ENCODE measurements around the gene POU3F1.

POU3F1 gene

DNA sequence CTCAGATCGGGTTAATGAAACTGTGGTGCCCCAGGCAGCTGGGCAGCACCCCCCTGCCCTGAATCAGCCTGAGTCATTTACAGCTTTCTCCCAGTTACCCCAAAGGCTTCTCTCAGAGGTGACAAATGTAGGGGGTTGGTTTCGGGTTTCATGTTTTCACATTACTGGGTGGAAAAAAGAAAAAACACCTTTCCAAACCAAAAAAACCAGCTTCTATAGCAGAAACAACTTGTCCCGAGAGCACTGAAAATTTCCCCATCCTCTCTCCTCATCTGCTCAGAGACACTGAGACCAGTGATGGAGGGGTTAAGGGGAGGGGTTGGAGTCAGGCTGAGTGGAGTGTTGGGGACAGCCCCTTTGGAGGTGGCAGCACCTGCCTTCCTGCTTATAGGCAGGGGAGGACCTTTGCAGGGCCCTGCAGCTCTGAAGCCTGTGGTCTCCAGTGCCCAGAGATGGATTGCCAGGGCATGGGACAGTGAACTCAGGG lies 18.4 kb downstream of the POU3F1 start:
- no peak for DNase-seq (ENCODE audit: low read depth)

DNA sequence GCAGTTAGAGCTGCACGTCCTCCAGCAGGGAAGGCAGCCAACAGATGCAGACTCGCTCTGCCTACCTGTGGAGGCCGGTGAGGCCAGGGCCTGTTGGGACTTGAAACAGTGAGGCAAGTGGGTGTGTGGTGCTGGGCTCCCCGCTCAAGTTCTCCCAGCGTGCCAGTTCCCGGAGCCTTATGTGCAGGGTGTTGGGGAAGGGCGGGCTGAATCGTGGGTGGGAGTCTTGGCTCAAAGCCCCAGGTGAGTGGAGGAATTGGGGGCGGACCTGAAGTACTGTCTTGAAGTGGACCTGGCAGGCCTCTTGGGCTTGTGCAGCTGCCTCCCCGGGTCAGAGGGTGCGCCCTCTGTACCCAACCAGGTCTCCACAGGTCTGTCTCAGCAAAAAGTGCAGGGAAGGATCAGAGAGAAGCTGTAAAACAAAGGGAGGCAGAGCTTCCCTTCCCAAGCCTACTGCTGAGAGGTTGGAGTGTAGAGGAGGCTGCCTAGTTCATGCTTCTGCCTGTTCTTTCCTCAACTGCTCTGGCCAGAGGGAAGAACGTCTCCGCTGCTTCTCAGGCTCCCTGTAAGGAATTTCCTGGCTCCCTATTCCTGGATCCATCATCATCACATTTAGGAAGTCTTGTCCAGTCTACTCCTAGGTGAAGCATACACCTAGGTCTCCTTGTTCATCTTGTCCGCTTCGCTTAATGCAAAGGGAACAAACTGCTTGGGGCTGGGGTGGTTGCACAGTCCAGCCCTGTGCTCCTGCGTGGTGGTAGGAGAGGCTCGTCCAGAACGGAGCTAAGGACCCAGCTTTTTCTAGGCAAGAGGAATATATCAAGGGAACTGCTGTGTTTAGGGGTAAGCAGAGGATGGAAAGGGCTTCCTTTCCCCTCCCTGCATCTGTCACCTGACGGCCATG lies 19.1 kb downstream of the POU3F1 start:
- DNase-seq (ENCODE audit: low read depth): no peak

DNA sequence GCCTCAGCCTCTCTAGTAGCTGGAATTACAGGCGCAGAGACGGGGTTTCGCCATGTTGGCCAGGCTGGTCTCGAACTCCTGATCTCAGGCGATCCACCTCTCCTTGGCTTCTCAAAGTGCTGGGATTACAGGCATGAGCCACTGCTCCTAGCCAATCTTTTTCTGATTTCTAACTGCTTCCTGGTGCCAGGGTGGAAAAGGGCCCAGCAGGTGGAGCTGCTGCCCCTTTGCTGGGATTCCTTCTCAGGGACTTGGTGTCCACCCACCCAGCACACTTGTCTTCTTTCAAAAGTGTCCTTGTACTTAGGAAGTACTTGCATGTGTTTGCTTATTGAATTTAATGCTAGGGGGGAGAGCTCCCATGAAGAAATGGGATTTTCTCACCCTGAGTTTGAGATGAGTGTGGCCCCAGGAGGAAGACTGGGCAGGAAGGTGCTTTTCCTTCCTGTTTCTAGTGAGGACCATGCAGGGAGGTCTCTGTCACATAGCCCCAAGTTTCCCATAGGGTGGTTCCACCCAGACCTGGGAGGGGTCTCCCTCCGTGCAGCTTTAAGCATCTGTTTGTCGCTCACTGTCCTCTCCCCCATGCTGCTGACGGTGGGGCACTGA lies 19.9 kb downstream of the POU3F1 start:
- no peak for DNase-seq (ENCODE audit: low read depth)

DNA sequence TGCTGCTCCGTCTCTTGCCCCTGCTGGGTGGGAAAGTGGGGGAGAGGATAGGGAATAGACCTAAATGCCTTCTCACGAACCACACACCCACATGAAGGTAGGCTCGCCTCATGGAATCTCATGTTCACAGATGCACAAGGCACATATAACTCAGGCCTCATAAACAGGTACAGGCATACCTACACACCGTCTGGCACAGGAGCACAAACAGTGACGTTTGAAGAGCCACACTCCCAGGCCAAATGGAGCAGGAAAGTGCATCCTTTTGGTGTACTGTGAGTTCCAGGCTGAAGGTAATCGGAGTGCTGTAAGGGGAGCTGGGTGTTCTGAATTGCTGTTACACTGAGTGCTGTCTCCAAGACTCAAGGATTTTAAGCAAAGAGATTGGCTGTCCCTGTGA lies 20.9 kb downstream of the POU3F1 start:
- no peak for DNase-seq (ENCODE audit: low read depth)

DNA sequence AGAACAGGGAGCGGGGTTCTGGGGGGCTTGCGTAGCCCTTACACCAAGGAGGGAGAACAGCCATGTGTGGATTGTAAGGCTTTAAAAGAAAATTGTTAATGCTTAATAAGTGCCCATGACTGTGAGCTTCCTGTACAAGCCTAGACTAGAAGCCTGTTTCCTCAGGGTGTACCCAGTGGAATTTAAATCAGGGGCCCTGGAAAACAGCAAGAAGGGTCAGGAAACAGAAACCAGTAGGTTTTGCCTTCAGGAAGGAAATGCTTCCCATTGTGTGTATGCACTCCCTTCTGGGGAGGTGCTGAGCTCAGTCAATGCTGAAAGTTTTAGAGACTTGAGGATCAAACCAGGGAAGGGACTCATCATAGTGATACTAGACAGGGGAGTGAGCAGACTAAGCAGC lies 21.4 kb downstream of the POU3F1 start:
- no peak for DNase-seq (ENCODE audit: low read depth)

DNA sequence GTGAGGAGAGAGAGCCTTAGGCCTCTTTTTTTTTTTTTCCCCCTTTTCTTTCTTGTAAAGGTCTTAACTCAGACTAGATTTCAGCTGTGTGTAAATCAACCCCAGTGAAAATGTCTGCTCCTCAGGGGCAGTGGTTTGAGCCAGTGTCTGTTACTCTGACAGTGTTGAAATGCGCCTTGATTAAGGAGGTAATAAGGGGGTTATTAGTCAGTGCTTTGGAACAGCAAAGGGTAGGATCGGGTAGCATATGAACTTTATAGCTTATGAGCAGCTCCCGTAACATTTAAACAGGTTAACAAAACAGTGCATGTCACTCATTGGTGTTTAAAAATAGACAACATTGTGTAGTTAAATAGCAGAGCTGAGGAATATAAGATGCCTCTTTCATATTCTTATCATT lies 23.8 kb downstream of the POU3F1 start:
- DNase-seq (ENCODE audit: low read depth): no peak

DNA sequence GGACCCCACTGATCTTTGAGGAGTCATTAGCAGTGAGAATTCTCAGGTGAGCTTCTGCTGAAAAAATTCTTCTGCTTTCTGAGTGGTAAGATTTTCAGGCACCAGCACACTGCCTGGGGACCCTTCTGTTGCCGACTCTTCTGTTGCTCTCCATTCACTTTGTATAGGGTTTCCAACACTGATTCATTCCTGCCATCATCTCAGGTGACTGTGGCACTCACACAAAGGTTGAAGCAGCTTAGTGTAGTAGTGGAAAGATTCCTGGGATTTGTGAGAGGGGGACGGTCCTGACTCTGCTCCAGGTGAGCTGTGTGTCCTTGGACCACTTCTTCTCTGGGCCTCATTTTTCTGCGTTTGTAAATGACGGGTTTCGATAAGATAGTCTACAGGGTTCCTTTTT lies 24.6 kb downstream of the POU3F1 start:
- no peak for DNase-seq (ENCODE audit: low read depth)

DNA sequence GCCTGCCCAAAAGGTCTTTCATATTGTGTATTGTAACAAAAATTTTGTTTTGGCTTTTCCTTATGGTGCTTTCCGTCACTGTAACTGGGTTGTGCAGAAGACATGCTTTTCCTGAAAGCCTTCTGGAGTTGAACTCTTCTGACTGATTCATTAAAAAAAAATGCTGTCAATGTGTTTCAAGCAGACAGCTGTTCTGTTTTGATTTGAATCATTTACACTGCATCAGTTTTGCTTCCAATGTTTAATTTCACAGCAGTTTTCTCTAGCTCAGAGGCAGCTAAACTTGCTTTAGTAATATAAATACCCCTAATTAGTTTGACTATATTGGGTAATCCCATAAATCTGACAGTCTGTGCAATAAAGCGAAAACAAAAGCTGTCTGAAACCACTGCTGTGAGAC lies 26.2 kb downstream of the POU3F1 start:
- DNase-seq (ENCODE audit: low read depth): no peak

DNA sequence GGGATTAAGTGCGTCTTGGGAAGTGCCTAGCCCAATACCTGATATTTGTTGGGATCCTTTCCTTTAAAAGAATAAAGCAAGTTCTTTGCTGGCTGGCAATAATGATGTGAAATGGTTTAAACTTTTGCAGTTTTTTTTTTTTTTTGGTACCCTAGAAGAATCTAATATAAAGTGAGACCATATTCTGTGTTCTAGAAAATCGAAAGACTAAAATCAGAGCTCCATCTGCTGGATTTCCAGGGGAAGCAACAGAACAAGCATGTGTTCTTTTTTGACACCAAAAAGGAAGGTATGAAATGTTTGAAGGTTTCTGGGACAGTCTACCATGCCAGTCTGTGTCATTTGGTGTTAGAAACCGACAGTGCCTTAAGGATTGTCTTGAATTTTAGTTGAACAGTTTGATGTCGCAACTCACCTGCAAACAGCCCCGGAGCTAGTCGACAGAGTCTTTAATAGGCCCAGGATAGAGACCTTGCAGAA lies 27.7 kb downstream of the POU3F1 start:
- DNase-seq (ENCODE audit: low read depth): no peak

DNA sequence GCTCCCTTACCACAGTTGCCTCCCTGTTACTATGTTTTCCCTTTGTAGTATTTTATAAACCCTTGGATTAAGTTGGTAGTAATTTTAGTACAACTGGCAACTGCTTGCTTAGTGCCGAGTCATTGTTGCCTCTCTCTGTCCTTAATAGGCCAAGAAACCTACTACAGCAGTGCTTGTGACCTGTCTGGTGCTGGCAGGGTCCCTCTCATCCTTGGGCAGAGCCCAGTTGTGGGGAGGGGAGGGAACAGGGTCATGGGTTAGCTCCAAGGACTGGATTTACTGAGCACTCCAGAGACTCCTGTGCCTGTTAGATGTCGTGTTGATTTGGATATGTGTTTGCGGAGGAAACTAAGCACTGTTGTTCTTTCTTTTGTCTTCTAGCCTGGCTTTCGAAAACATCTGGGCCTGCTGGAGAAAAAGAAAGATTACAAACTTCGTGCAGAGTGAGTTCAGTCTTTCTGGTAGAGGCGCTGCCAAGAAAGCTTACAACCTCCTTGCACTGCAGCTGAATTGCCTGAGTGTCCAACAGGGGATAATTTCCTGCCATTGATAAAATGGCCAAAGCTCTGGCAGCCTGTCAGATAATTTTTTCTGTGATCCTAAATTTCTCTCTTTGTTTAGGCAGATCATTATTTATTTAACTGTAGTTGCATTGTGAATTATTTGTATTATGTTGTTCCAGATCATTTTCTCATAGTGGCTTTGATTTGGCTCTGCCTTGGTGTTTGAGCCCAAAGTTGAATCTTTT lies 30.4 kb downstream of the POU3F1 start:
- DNase-seq (ENCODE audit: low read depth): no peak

DNA sequence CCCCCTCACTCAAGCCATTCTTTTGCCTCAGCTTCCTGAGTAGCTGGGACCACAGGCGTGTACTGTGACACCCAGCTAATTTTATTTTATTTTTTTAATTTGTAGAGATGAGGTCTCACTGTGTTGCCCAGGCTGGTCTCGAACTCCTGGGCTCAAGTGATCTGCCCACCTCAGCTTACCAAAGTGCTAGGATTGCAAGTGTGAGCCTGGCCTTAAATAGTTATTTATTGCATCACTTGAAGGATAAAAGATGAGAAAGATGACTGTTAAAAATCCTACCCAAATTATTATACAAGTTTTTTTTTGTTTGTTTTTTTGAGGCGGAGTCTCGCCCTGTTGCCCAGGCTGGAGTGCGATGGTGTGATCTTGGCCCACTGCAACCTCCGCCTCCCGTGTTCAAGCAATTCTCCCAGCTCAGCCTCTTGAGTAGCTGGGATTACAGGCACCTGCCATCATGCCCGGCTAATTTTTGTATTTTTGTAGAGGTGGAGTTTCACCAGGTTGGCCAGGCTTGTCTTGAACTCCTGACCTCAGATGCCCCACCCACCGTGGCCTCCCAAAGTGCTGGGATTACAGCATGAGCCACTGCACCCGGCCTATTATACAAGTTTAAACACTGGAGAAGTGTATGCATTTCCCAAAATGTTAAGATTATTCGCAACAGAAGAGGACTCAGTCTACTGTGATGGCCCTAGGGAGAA lies 31.7 kb downstream of the POU3F1 start:
- no peak for DNase-seq (ENCODE audit: low read depth)

DNA sequence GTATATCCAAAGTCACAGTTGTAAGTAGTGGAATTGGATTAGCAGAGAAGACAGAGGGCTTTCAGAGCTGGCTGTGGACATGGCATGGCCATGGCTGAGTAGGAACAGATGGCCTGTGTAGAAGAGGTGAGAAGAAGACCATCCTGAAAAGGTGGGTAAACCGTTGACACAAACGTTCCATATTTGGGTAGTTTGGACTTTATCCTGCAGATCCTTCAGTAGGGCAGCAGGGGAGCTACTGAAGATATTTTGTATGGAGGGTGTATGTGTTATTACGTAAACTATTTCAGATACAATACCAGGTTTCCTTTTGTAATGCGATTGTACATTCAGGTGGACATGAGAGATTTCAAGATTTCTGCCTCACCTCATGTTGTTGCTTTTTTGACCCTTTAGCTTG lies 32.4 kb downstream of the POU3F1 start:
- no peak for DNase-seq (ENCODE audit: low read depth)

DNA sequence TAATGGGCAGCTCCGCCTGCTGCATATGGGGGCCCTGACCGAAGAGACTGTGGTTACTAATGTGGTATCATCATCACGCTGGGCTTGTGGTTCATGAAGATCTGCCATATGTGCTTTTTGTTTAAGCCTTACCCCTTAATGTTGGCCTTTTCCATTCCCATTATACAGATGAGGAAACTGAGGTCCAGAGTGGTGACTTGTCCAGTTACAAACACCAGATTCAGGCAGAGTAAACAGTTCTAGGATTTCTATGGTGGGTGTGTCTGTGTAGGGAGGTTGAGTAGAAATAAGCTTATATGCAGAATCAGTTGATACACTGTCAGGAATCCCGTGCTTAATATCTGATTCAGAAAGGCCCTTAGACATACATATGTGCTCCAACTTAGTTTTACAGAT lies 33.4 kb downstream of the POU3F1 start:
- DNase-seq (ENCODE audit: low read depth): no peak

DNA sequence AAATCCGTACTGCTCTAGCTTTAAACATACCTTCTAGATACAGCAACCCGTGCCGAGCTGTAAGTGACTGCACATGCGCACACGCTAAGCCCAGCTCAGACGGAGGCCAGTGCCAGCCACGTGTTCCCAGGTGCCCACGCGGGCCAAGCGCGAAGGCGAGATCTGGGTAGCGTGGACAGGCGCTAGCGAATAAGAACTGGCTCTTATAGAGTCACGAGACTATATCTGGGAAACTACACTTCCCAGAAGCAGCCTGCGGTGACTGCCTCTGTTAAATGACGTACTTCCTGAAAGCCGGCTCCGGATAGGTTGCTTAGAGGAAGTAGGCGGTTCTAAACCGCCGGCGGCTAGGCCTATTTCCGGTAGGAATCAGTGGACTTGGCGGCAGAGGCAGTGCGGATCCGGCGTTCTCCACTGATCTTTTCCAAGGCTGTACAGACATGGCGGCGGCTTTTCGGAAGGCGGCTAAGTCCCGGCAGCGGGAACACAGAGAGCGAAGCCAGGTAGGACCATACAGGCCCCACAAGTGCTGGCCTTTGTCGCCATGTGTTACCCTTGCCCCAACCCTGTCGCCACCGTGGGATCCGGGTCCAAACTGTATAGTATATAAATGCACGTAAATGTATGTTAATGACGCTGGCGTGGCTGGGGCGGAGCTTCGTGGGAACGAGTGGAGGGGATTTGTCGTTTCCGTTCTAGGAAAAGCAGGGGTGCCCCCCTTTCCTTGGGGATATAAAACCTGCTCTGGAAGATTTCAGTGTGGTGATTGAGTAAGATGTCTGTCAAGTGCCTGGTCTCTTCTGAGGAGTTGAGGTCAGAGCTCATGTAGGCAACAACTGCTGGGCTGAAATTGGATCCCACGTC lies 34.0 kb downstream of the POU3F1 start, which contains the start of gene UTP11:
UTP11 (plus strand) TSS at position 372 of the 864 bp plus-strand sequence; CDS start at position 441, 69 bp downstream.
- DNase-seq (ENCODE audit: low read depth): peak; percentile 99

DNA sequence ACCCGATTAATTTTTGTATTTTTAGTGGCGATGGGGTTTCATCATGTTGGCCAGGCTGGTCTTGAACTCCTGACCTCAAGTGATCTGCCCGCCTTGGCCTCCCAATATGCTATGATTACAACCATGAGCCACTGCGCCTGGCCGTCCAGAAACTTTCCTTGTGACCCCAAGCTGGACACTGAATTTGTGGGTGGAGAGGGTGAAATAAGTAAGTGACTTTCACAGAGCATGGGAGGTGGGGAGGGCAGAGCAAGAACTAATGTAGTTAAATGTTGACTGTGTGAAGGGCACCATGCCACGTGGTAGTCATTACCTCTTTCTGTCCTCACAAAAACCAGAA lies 36.8 kb downstream of the POU3F1 start:
- DNase-seq (ENCODE audit: low read depth): no peak

DNA sequence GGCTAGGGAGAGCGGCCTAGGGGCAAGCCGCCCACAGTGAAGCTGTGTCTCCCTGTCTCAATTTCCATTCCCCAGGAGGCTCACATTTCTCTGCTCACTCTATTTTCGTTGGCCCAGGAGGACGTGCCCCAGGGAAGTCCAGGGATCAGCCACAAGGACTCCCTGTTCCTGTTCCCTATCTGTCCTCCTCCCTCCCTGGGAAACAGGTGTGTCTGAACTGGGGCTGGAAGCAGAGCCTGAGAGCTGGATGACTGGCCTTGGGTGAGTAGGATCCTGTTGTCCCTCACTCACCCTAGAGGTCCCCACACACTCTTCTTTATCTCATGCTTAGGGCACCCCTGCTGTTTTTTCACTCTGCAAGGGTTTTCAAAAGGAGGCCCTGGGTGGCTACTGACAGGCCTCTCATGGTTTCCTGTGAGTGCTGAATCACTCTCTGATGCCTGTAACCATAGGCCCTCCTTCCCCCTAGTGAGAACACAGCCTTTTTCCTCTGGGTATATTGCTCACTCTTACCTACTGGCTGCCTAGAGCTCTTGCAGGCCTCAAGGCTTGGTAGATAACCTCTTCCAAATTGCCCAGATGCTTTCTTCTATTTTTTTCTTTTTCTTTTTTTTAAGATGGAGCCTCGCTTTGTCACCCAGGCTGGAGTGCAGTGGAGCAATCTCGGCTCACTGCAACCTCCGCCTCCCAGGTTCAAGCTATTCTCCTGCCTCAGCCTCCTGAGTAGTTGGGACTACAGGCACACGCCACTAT lies 37.3 kb downstream of the POU3F1 start:
- DNase-seq (ENCODE audit: low read depth): no peak

DNA sequence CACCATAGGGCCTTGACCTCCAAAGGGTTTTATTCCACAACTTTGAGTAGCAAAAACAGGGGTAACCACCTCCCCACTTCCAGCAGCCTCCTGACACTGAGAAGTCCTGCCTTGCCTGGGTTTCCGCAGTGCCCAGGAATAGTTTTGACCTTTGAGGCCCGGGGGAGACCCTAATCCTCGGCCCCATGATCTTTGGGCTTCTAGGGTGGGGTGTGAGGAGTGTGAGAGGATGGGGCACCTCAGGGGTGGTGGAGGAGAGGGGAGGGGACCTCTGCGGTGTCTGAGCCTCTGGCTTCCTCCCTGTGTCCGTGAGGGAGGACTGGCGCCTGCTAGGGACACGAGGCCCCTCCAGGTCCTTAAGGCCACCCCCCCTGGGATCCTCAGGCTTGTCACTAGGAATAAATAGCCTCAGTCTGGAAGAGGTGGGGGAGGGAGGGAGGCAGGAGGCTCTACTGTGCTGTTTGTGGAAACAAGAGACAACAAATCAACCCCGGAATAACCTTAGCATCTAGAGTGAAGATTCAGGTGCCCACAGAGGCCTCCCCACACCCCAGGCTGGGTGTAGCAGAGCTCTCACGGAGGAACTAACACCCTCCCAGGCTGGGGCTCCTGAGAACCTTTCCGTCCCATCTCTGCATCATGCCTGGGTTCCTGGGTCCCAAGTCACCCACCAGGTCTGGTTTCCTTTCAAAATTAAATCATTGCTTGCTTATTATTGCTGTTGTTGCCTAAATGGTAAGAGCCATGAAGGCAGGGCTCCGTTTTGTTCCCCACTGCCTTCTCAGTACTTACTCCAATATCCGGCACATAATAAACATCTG lies 40.4 kb downstream of the POU3F1 start:
- no peak for DNase-seq (ENCODE audit: low read depth)

DNA sequence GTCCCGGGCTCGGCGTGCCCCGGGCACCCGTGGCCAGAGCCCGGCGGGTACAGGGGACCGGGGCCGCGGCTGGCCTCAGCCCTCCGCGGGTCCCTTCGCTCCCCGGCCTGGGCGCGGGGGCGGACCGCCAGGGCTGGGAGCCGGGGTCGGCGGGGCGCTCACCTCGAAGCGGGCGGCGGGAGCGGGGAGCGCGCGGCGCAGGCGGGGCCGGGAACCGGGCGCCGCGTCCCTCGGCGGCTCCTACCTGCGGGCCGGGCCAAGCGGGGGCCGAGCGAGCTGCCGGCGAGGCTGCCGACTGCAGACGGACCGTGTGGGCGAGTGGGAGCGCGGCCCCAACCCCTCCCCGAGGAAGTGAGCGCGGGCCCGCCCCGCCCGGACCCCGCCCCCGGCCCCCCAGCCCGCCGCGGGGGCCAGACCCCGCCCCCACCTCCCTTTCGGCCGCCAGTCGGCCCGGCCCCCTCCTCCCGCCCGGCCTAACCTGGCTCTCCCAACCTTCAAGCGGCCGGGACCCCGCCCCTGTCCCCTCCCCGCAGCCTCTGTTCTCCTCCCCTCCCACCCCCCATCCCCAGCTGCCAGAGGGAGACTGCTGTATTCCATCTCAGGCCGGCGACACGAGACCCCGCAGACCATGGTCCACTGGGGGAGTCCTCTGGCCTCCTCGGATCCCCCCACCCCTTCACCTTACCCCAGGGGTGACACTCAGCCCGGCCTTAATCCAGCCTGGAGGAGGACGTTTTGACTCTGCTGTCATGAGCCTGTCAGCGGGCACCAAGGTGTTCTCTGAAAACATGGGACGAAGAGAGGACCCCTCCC lies 41.2 kb downstream of the POU3F1 start, which contains the start of gene FHL3:
FHL3 (minus strand) TSS at position 320 of the 813 bp plus-strand sequence. CDS start 6,102 bp downstream, outside the sequence.
- DNase-seq (ENCODE audit: low read depth): no peak
